Right hindlimb (tissue), 1 donor: ENCODE data around the gene TCHP.

Source experiments
- DNase-seq: peaks from one replicate; pipeline ENCODE4 v3.0.0-alpha.2; 2018

Gene TCHP

GRCh38 chr12:109967383-109968031, 67.4 kb downstream of the TCHP start:
- no peak for DNase-seq
